Smooth muscle cell of the umbilical artery (primary cell): ENCODE measurements around the gene ACAA2. TPM values are rescaled to one million over a fixed set of nuclear protein-coding genes. Genes with fewer than 3 reads are reported as not detected.

Source experiments
- total RNA-seq: library from RNA; depleted of rRNA; stranded (reverse); fragments of >200 nt; gene quantifications from 2 replicates; pipeline ENCODE4 v1.2.3, GENCODE V29; 2014

ACAA2 gene
- total RNA-seq = 42.1 and 45.7 TPM in 2 replicates

GRCh38 chr18:49813319-49814146, at the start of gene ACAA2:
TSS of gene ACAA2 (minus strand) at chr18:49813533. CDS start at chr18:49813484, 49 bp downstream.

